Upper lobe of left lung (tissue), 4 donors: ENCODE data around the gene MAVS.

Experiments
- CTCF ChIP-seq, 6 experiments: fragments of 450-650 bp in 4 of 6; fragments of 200-600 bp in 2 of 6; sonication (generic) in 2 of 6; IDR thresholded peaks; one replicate each; pipeline ENCODE4 v1.5.1; 2016 to 2019; ENCODE audit warnings: antibody characterized with exemption in 6 of 6
- POLR2A ChIP-seq, 4 donors: fragments of 450-650 bp; IDR thresholded peaks; one replicate each; pipeline ENCODE4 v1.5.1; 2016 to 2017; ENCODE audit warnings: antibody characterized with exemption in 4 of 4, mild to moderate bottlenecking in 2 of 4

GRCh38 chr20:3808544-3808943 is 38.1 kb upstream of the MAVS start:
- TF ChIP-seq CTCF (IDR thresholded peaks at IDR 0.05) = no peak
- no peak for TF ChIP-seq POLR2A (IDR thresholded peaks at IDR 0.05)
